Activated T-cell treated with anti-CD3 and anti-CD28 coated beads for 48 hours (primary cell): ENCODE results near the gene MAGI2.

Source experiments
- DNase-seq: peaks from one replicate; pipeline ENCODE4 v3.0.0-alpha.2; 2020; ENCODE audit warnings: low read depth

Gene MAGI2

GRCh38 chr7:78912781-78913180 is 540.7 kb downstream of the MAGI2 start:
- DNase-seq, result no peak

- DNase-seq, result no peak
Observed at GRCh38 chr7:78906735-78907134, 546.7 kb downstream of the MAGI2 start.

GRCh38 chr7:78905436-78905835 is 548.0 kb downstream of the MAGI2 start:
- DNase-seq, result no peak

- DNase-seq, result no peak
Observed at GRCh38 chr7:78904983-78905382, 548.5 kb downstream of the MAGI2 start.

GRCh38 chr7:78901566-78901965 is 551.9 kb downstream of the MAGI2 start:
- DNase-seq, result no peak

GRCh38 chr7:78900806-78901205 is 552.7 kb downstream of the MAGI2 start:
- no peak for DNase-seq

- no peak for DNase-seq
Observed at GRCh38 chr7:78895393-78895792, 558.1 kb downstream of the MAGI2 start.

- no peak for DNase-seq
Observed at GRCh38 chr7:78879206-78879605, 574.3 kb downstream of the MAGI2 start.

- no peak for DNase-seq
Observed at GRCh38 chr7:78873117-78873516, 580.4 kb downstream of the MAGI2 start.

GRCh38 chr7:78864339-78864738 is 589.1 kb downstream of the MAGI2 start:
- DNase-seq, result no peak

- DNase-seq, result no peak
Observed at GRCh38 chr7:78863281-78863680, 590.2 kb downstream of the MAGI2 start.

GRCh38 chr7:78862411-78862900 is 591.0 kb downstream of the MAGI2 start:
- no peak for DNase-seq

- DNase-seq, result no peak
Observed at GRCh38 chr7:78852951-78853350, 600.5 kb downstream of the MAGI2 start.

- no peak for DNase-seq
Observed at GRCh38 chr7:78850093-78850740, 603.2 kb downstream of the MAGI2 start.

- DNase-seq, result no peak
Observed at GRCh38 chr7:78845155-78845554, 608.3 kb downstream of the MAGI2 start.

- no peak for DNase-seq
Observed at GRCh38 chr7:78842068-78842467, 611.4 kb downstream of the MAGI2 start.

GRCh38 chr7:78835897-78836296 is 617.6 kb downstream of the MAGI2 start:
- no peak for DNase-seq

GRCh38 chr7:78828317-78828716 is 625.1 kb downstream of the MAGI2 start:
- DNase-seq, result no peak

- no peak for DNase-seq
Observed at GRCh38 chr7:78803501-78804127, 649.9 kb downstream of the MAGI2 start.

- DNase-seq, result no peak
Observed at GRCh38 chr7:78794101-78794500, 659.4 kb downstream of the MAGI2 start.

GRCh38 chr7:78792624-78793023 is 660.8 kb downstream of the MAGI2 start:
- no peak for DNase-seq

- no peak for DNase-seq
Observed at GRCh38 chr7:78792006-78792405, 661.5 kb downstream of the MAGI2 start.

GRCh38 chr7:78788464-78788863 is 665.0 kb downstream of the MAGI2 start:
- DNase-seq, result no peak

GRCh38 chr7:78787854-78788253 is 665.6 kb downstream of the MAGI2 start:
- DNase-seq, result no peak
